Medulla oblongata (tissue), 1 donor: ENCODE data around the gene L2HGDH.
"Not testable (repeated sequence)": the region's sequence is repeated elsewhere in the genome, so short reads cannot be mapped to it uniquely, and the experiment has no call there.

Source experiments
- DNase-seq: peaks from one replicate; pipeline ENCODE4 v3.0.0-alpha.2; 2015; ENCODE audit errors: extremely low spot score

L2HGDH gene

GRCh38 chr14:50339178-50339804, 27.3 kb upstream of the L2HGDH start:
- DNase-seq, result no peak

- no peak for DNase-seq
Measured at GRCh38 chr14:50338587-50338986, 26.6 kb upstream of the L2HGDH start.

- peak; percentile 58 for DNase-seq
Measured at GRCh38 chr14:50335989-50336824, 24.2 kb upstream of the L2HGDH start.

- DNase-seq, result peak; percentile 94
Measured at GRCh38 chr14:50335389-50335788, 23.4 kb upstream of the L2HGDH start.

GRCh38 chr14:50334211-50334610, 22.2 kb upstream of the L2HGDH start:
- no peak for DNase-seq

- no peak for DNase-seq
Measured at GRCh38 chr14:50333014-50333509, 21.0 kb upstream of the L2HGDH start.

- DNase-seq, result no peak
Measured at GRCh38 chr14:50331596-50331995, 19.6 kb upstream of the L2HGDH start.

DNA sequence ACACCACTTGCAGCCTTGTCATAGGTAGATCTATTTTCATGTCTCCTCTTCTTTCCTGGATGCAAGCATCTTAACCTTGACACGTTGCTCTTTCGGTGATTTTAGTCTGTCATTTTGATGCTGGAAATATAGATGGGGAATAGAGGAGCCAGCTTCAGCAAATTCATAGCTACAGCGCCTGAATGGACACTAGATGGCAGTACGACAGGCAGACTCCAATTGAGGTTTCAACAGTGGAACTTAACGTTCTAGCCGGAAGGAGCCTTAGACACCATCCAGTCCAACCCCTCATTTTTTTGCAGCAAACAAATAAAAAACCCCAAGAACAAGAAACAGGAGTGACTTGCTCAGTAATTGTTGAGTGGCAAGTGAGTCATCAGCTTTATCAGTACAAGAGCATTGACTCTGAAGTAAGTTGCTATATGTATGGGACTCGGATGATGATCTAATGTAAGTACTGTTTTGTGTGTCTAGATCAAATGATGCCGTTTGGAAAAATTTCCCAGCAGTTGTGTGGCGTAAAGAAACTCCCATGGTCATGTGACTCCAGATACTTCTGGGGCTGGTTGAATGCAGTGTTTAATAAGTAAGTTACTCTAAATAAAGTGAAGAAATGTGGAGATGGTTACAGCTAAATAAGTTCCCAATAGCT, 9.1 kb upstream of the L2HGDH start:
- peak; percentile 93 for DNase-seq

DNA sequence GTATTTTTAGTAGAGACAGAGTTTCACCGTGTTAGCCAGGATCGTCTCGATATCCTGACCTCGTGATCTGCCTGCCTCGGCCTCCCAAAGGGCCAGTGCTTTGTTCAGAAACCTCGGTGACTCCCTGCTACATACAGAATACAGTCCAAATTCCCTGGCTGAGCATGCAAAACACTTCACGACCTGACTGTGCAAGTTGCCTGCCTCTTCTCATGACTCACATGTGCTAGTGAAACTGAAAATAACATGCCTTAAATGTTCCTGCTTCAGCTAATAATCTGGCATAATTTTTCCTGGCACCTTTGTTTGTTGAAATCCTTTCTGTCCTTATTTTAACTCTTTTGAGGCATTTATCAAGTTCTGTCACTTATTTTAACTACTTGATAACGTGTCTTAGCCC, 8.3 kb upstream of the L2HGDH start:
- DNase-seq, result no peak

DNA sequence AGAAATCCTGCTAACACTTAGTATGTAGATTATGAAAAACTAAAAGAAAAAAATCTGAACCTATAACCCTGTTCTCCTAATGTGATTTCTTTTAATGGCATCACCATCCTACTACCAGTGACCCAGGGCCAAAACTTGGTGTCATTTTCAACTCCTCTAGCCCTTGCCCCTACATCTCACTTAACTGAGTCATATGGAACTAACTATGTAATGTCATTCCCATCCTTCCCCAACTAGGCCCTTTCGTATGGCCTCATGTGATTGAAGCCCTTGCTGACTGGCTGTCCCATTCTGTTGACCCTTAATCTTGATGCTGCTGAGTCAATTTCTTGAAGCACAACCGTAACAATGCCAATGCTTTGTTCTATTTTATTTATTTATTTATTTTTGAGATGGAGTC, 7.7 kb upstream of the L2HGDH start:
- no peak for DNase-seq

GRCh38 chr14:50319293-50319692, 7.3 kb upstream of the L2HGDH start:
- DNase-seq, result no peak

- peak; percentile 65 for DNase-seq
Measured at GRCh38 chr14:50318031-50318626, 6.1 kb upstream of the L2HGDH start.

DNA sequence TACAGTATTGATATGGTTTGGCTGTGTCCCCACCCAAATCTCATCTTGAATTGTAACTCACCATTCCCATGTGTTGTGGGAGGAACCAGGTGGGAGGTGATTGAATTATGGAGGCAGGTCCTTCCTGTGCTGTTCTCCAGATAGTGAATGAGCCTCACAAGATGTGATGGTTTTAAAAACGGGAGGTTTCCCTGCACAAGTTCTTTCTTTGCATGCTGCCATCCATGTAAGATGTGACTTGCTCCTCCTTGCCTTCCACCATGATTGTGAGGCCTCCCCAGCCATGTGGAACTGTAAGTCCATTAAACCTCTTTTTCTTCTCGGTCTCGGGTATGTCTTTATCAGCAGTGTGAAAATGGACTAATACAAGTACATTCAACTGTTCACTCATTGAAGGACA, 2.1 kb upstream of the L2HGDH start:
- not testable (repeated sequence) for DNase-seq

DNA sequence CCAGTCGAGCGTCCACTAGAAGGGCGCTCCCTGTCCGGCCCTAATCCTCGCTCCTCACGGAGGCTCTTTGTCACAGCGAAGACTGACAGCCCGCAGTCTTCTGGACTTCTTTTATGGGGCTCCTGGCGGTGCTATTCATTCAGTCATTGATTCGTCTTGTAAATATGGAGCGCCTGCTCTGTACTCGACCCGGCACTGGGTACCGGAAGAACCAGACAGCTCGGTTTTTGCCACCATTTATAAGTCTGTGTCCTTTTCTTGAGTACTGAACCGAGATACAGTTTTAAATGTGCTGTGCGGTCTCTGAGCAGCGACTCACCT, 665 bp upstream of the L2HGDH start:
- DNase-seq, result no peak

GRCh38 chr14:50311337-50311971, 575 bp downstream of the L2HGDH start:
- DNase-seq, result peak; percentile 36

- DNase-seq, result no peak
Measured at GRCh38 chr14:50310445-50310844, 1.6 kb downstream of the L2HGDH start.

DNA sequence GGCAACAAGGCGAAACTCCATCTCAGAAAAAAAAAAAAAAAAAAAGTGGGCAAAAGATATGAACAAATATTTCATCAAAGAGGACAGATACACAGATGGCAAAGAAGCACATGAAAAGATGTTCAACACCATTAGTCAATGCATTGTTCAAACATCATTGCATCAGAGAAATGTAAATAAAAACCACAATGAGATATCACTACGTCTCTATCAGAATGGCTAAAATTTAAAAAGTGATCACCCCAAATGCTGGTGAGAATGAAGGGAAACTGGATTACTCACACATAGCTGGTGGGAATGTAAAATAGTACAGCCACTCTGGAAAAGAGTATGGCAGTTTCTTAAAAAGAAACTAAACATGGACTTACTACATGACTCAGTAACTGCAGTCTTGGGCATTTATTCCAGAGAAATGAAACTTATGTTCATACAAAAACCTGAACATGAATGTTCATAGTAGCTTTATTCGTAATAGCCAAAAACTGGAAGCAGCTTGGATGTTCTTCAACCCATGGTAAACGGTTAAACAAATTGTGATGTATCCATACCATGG, 3.6 kb downstream of the L2HGDH start:
- DNase-seq, result no peak

DNA sequence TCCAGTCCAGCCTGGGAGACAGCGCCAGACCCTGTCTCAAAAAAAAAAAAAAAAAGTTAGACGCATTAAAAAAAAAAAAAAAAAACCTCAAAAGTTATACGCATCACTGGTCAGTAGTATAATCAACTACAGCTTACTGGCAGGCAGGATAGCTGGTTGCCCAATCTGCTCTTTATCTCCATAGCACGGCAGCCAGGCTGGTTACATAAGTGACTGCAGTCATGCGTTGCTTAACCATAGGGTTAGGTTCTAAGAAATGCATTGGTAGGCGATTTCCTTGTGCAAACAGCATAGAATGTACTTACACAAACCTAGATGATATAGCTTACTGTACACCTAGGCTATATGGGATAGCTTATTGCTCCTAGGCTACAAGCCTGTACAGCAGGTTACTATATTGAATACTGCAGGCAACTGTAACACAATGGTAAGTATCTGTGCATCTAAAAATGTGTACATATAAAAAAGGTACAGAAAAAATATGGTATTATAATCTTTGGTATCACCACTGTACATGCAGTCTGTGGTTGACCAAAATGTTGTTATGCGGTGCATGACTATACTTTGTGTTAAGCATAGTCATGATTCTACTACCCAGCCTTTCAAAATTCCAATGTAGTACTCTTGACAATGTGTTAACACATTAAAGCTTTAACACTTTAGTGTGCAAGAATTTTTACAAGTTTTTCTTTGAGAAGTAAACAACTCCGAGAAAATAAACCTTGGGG, 8.1 kb downstream of the L2HGDH start:
- DNase-seq, result no peak

DNA sequence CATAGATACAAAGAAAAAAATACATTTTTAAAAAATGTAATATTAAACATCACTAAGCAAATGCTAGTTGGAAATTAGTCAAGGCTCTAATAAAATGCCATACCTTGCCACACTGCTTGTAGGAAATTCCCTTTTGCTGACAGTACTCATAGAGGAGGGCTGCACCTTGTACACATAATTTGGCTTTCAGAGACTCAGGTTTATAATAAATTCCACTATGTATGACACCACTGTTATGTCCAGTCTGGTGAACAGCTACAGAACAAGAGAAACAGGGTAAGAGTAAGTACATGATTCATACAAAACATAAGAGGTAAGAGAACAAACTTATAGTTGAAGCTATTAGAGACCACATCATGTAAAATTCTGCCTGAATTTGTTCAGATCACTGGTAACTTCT, 10.1 kb downstream of the L2HGDH start:
- DNase-seq, result no peak

GRCh38 chr14:50299585-50299984, 12.4 kb downstream of the L2HGDH start:
- no peak for DNase-seq

GRCh38 chr14:50290306-50290705, 21.7 kb downstream of the L2HGDH start:
- no peak for DNase-seq
